ENCODE measurements around the gene CELF4. TPM values are rescaled to one million over a fixed set of nuclear protein-coding genes. Genes with fewer than 3 reads are reported as not detected.

CELF4 gene
- total and polyA plus RNA-seq, 10 of the 15 experiments (the other 5 are each of a cell fraction or from before 2014, with no cell fraction given) = 0.03 to 0.32 TPM; not detected in 8

- no peak for TF ChIP-seq CUX1 (IDR thresholded peaks at IDR 0.05; ENCODE audit: insufficient replicate concordance, low read depth, low read length)
- TF ChIP-seq SMAD5 (IDR thresholded peaks at IDR 0.05; ENCODE audit: low read depth) = no peak
- TF ChIP-seq EGR1 (IDR thresholded peaks at IDR 0.05; ENCODE audit: borderline replicate concordance in 1 of 2, low read depth in 2 of 2, low read length in 2 of 2) = no peak
- no peak for TF ChIP-seq ZZZ3 (IDR thresholded peaks at IDR 0.05; ENCODE audit: control insufficient read depth, insufficient read length, low read depth)
- no peak for TF ChIP-seq TCF7 (IDR thresholded peaks at IDR 0.05; ENCODE audit: borderline replicate concordance)
- no peak for TF ChIP-seq ZSCAN29 (IDR thresholded peaks at IDR 0.05)
- no peak for TF ChIP-seq MEF2B (IDR thresholded peaks at IDR 0.05; ENCODE audit: partially characterized antibody, poor library complexity, severe bottlenecking)
Observed at GRCh38 chr18:37277804-37278203, 287.8 kb downstream of the CELF4 start (continued).

Data from GM12878 (cell line).